Panc1 (cell line): ENCODE data around the gene TRIM51.
"Not testable (repeated sequence)": the region's sequence is repeated elsewhere in the genome, so short reads cannot be mapped to it uniquely, and the experiment has no call there.

Experiments
- CTCF ChIP-seq: fragments of 450-650 bp; IDR thresholded peaks from 2 replicates; pipeline ENCODE4 v1.5.1; 2017; ENCODE audit warnings: mild to moderate bottlenecking
- POLR2AphosphoS5 ChIP-seq: IDR thresholded peaks from 2 replicates; pipeline ENCODE4 v1.6.1; 2012; ENCODE audit warnings: mild to moderate bottlenecking, low read depth, low read length, moderate library complexity
- TCF7L2 ChIP-seq: IDR thresholded peaks from 2 replicates; pipeline ENCODE4 v1.6.1; 2011; ENCODE audit warnings: mild to moderate bottlenecking, low read depth, low read length, inconsistent platforms

DNA sequence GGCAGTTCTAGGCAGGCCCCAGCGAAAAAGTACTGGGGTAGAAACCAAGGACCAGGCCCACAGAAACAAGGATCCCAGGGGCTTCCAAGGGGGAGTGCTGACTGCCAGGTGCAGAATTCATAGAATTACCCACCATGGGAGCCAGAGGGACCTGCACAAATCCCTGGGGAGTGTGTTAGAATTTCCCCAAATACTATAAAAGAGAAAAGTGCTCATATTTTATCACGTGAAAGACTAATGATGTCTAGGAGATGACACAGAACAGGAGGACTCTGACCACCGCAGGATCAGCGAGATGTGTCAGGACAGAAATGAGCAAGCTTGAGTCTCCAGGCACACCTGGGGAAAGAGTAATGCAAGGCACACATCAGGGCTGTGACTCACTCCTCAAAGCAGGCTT lies 15.7 kb upstream of the TRIM51 start:
- not testable (repeated sequence) for TF ChIP-seq CTCF, TCF7L2, POLR2AphosphoS5
